Prostate gland (tissue), 2 donors: ENCODE measurements around the gene KCNJ1. TPM values are rescaled to one million over a fixed set of nuclear protein-coding genes. Genes with fewer than 3 reads are reported as not detected.

Source experiments
- DNase-seq: peaks from one replicate; pipeline ENCODE4 v3.0.0-alpha.2; 2019; ENCODE audit warnings: low spot score
- H3K27ac ChIP-seq, 2 donors: fragments of 200-600 bp; sonication (generic); 2 replicates each; pipeline ENCODE4 v1.5.1; 2017 to 2019
- H3K27me3 ChIP-seq: fragments of 200-600 bp; sonication (generic); replicated peaks from 2 replicates; pipeline ENCODE4 v1.5.1; 2019; ENCODE audit not compliant: insufficient read depth
- H3K36me3 ChIP-seq, 2 donors: fragments of 200-600 bp; sonication (generic); 1 replicate in 1 of 2; 2 replicates in 1 of 2; pipeline versions ENCODE4 v1.5.1 to v1.8.1; 2017 to 2019
- H3K4me1 ChIP-seq: fragments of 200-600 bp; sonication (generic); replicated peaks from 2 replicates; pipeline ENCODE4 v1.5.1; 2019
- H3K4me3 ChIP-seq, 2 donors: fragments of 200-600 bp; sonication (generic); 2 replicates each; pipeline ENCODE4 v1.5.1; 2017 to 2019
- H3K9me3 ChIP-seq: fragments of 200-600 bp; sonication (generic); 2 replicates; pipeline ENCODE4 v1.5.1; 2017
- POLR2A ChIP-seq: fragments of 450-650 bp; IDR thresholded peaks from one replicate; pipeline ENCODE4 v1.6.1; 2016; ENCODE audit warnings: antibody characterized with exemption, mild to moderate bottlenecking
- POLR2AphosphoS5 ChIP-seq: sonication (generic); formaldehyde crosslinking; IDR thresholded peaks from one replicate; pipeline ENCODE4 v1.6.1; 2017; ENCODE audit warnings: antibody characterized with exemption
- WGBS: methylation state at CpG from one replicate; pipeline ENCODE4 v1.1.5; 2018; 5-methylcytosine and 5-hydroxymethylcytosine counted together
- intact Hi-C: fragments of 100-400 bp; cut with DNase I; formaldehyde crosslinking; loops from one replicate; pipeline ENCODE4 v1.14.2; 2022
- total RNA-seq, 2 donors: library from RNA; depleted of rRNA; stranded (reverse); fragments of >200 nt; gene quantifications; one replicate each; pipeline ENCODE4 v1.1.0, GENCODE V29; 2016
- TF ChIP-seq, protein P1 (sequence below), 4 experiments: fragments of 200-600 bp in 2 of 4; fragments of 450-650 bp in 2 of 4; sonication (generic) in 2 of 4; IDR thresholded peaks; 1 replicate in 3 of 4; 2 replicates in 1 of 4; pipeline ENCODE4 v1.5.1; 2016 to 2019; ENCODE audit warnings: antibody characterized with exemption in 4 of 4, mild to moderate bottlenecking in 2 of 4, moderate library complexity in 2 of 4

The KCNJ1 gene
- total RNA-seq, 2 donors from 2014 or later: not detected

DNA sequence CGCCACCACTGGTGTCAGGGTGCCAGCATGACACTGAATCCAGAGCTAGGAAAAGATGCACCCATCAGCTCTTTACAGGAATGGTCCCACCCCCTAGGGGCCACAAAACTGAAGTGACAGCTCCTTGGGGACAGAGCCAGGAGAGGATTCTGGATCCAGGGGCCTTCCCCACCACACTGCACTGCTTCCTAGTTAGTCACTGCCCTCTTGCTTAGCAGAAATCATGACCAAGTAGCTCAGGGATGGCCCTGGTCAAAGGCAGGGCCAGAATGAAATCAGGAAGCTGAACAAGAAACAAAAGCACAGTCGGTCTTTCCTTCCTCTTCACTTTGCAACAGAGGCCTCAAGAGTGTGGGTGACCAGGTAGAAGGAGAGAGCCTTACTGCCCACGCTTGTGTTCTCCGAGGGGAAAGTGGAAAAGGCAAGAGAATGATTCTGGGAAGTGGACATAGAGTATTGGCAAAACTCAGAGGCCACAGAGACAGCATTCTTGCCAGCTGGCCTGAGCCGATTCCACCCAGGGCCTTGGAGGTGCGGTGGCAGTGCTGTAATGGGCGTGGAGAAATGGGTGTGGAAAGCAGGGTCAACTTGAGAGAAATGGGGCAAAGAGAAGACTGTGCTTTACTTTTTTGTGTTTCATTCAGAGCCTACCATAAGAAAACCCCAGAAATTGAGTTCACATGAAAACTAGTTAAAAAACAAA is 39.8 kb downstream of the KCNJ1 start:
- no peak for DNase-seq
- no peaks in the 10 kb centered on the region for H3K27me3 ChIP-seq
- no peak overlapping the region for H3K4me3 ChIP-seq
- intact Hi-C loops: no loop called here
- H3K36me3 ChIP-seq: no peaks in the 10 kb centered on the region
- no peaks in the 10 kb centered on the region for H3K4me1 ChIP-seq
- TF ChIP-seq POLR2AphosphoS5 (no peak), POLR2A (no peak)
- TF ChIP-seq, protein P1, sequence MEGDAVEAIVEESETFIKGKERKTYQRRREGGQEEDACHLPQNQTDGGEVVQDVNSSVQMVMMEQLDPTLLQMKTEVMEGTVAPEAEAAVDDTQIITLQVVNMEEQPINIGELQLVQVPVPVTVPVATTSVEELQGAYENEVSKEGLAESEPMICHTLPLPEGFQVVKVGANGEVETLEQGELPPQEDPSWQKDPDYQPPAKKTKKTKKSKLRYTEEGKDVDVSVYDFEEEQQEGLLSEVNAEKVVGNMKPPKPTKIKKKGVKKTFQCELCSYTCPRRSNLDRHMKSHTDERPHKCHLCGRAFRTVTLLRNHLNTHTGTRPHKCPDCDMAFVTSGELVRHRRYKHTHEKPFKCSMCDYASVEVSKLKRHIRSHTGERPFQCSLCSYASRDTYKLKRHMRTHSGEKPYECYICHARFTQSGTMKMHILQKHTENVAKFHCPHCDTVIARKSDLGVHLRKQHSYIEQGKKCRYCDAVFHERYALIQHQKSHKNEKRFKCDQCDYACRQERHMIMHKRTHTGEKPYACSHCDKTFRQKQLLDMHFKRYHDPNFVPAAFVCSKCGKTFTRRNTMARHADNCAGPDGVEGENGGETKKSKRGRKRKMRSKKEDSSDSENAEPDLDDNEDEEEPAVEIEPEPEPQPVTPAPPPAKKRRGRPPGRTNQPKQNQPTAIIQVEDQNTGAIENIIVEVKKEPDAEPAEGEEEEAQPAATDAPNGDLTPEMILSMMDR (IDR thresholded peaks at IDR 0.05): no peak
- H3K27ac ChIP-seq: no peak overlapping the region
- 88% methylated on average over 7 of the region's 7 CpGs for WGBS
- no peaks in the 10 kb centered on the region for H3K9me3 ChIP-seq

DNA sequence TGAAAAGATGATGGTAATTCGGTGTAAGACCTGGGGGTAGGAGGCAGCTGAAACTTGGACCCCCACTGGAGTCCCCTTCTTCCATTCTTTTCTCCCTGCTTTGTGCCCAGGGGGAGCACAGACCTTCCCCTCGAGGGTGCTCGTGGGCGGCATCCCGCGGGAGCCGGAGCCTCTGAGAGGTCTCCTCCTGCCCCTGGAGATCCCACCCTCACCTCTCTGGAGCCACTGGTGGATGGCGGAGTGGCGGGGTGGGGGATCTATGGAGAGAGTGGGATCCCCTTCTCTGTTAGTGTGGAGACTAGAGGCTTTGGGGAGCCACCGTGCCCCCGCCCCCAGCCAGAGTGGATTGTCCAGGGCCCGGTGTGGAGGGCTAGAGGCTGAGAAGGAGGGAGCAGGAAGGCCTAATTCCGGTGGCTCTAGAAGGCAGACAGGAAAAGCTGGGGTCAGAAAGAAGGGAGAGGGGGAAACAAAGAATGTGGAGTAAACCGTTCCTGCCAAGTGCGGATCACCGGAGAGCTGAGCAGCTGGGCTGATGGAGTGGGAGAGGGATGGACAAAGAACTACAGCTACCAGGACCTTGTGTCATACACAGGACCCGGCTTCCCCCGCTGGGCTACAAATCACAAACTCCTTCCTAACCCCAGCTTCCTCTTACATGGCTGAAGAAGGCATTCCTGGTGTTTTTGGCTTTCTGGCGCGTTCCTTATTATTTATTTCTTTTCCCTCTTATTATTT is 41.9 kb downstream of the KCNJ1 start:
- Histone ChIP-seq H3K4me3 (no peak overlapping the region), H3K9me3 (no peaks in the 10 kb centered on the region), H3K27ac (no peak overlapping the region), H3K36me3 (no peaks in the 10 kb centered on the region), H3K4me1 (no peaks in the 10 kb centered on the region), H3K27me3 (no peaks in the 10 kb centered on the region)
- 94% methylated on average over 20 of the region's 20 CpGs for WGBS
- TF ChIP-seq, protein P1 (IDR thresholded peaks at IDR 0.05): no peak
- TF ChIP-seq POLR2A (no peak), POLR2AphosphoS5 (no peak)
- intact Hi-C loops: no loop called here
- no peak for DNase-seq

- 23% methylated on average over 63 of the region's 68 CpGs for WGBS
- no peak overlapping the region for H3K27ac ChIP-seq
Measured at GRCh38 chr11:128824191-128825049, 42.7 kb downstream of the KCNJ1 start.

GRCh38 chr11:128823753-128824152 is 43.3 kb downstream of the KCNJ1 start:
- no peak for TF ChIP-seq POLR2A
- no peak for TF ChIP-seq POLR2AphosphoS5
- TF ChIP-seq, protein P1 (IDR thresholded peaks at IDR 0.05): no peak
- intact Hi-C loops: no loop called here
- no peaks in the 10 kb centered on the region for H3K4me1 ChIP-seq
- DNase-seq: no peak
- H3K4me3 ChIP-seq: no peak overlapping the region
- no peaks in the 10 kb centered on the region for H3K36me3 ChIP-seq
- no peak overlapping the region for H3K27ac ChIP-seq
- WGBS: 67% methylated on average over 11 of the region's 11 CpGs
- no peaks in the 10 kb centered on the region for H3K9me3 ChIP-seq
- no peaks in the 10 kb centered on the region for H3K27me3 ChIP-seq

More at GRCh38 chr11:128824191-128825049, 42.7 kb downstream of the KCNJ1 start:
- Histone ChIP-seq H3K27me3 (no peaks in the 10 kb centered on the region), H3K4me3 (no peak overlapping the region), H3K4me1 (no peaks in the 10 kb centered on the region), H3K9me3 (no peaks in the 10 kb centered on the region), H3K36me3 (no peaks in the 10 kb centered on the region)
- TF ChIP-seq, protein P1 (IDR thresholded peaks at IDR 0.05): no peak
- TF ChIP-seq POLR2A (no peak), POLR2AphosphoS5 (no peak)
- no peak for DNase-seq
- intact Hi-C loops: no loop called here
